ENCODE results near the gene PPP1R36. TPM values are rescaled to one million over a fixed set of nuclear protein-coding genes. Genes with fewer than 3 reads are reported as not detected.

PPP1R36 gene
- total and polyA plus RNA-seq, 2 of the 13 experiments (the other 11 are each of a cell fraction or from before 2014, with no cell fraction given): 0.11 to 0.17 TPM

DNA sequence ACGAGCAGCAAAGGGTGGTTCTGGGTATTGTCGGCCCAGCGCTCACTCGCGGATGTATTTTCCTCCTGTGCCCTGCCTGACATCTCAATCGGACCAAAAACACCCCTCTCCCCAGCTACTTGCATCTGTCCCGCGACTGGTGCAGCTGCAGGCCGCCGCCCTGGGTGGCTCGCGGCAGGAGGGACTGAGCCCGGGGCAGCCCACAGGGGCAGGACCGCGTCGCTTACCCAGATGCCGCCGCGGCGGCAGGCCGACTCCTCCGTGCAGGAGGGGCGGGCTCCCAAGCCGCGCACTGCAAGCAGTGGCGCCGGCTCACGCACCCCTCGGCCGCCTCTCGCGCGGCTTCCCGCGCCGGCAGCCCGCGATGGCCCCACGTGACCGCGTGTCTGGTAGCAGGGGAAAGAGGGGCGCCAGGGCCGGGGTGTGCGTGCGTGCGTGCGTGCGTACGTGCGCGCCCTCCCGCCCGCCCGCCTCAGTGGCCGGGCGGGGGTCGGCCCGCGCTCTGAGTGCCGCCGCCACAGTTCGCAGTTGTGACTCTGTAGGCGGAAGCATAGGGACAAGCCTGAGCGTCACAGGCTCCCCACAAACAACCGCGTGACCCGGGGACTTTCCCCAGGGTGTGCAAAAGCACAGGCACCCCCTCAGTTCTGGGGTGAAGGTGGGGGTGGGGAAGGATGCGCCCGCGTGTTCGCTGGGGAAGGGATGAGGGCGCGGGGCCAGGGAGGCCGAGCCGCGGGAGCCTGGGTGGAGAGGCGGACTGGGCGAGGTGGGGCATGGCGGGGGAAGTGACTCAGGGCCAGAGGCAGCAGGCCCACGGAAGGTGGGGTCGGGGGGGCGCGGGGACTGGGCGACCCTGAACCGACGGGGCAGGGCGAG, 46.1 kb upstream of the PPP1R36 start, which contains the start of gene ZBTB25 (continued):
- TF ChIP-seq ZNF589 (CRISPR knock-in tag; conservative IDR thresholded peaks at IDR 0.05) (peak; percentile 52; the same call in 1 of the 2 replicates), SCMH1 (CRISPR knock-in tag; IDR thresholded peaks at IDR 0.05; ENCODE audit: borderline replicate concordance) (no peak), SKI (IDR thresholded peaks at IDR 0.05; ENCODE audit: partially characterized antibody) (no peak), ZNF264 (CRISPR knock-in tag; IDR thresholded peaks at IDR 0.05) (peak; percentile 40; the same call in 1 of the 2 replicates), YEATS4 (CRISPR knock-in tag; IDR thresholded peaks at IDR 0.05; ENCODE audit: borderline replicate concordance) (peak; percentile 80), ZNF570 (CRISPR knock-in tag; IDR thresholded peaks at IDR 0.05; ENCODE audit: borderline replicate concordance) (no peak), ZNF891 (CRISPR knock-in tag; IDR thresholded peaks at IDR 0.05) (no peak; the same call in 1 of the 2 replicates), ZNF644 (CRISPR knock-in tag; IDR thresholded peaks at IDR 0.05; ENCODE audit: low read depth) (no peak), SATB2 (CRISPR knock-in tag; IDR thresholded peaks at IDR 0.05) (peak; percentile 68; the same call in 1 of the 2 replicates), HOXD1 (CRISPR knock-in tag; IDR thresholded peaks at IDR 0.05) (peak; percentile 14; the same call in 1 of the 2 replicates), SAFB2 (CRISPR knock-in tag; IDR thresholded peaks at IDR 0.05; ENCODE audit: borderline replicate concordance, low read depth) (peak; percentile 86), ZNF460 (CRISPR knock-in tag; IDR thresholded peaks at IDR 0.05; ENCODE audit: borderline replicate concordance) (peak; percentile 22; the same call in 1 of the 2 replicates), GATA4 (IDR thresholded peaks at IDR 0.05; ENCODE audit: borderline replicate concordance, low read depth) (no peak; the same call in 1 of the 2 replicates), PITX1 (CRISPR knock-in tag; IDR thresholded peaks at IDR 0.05) (no peak; the same call in 1 of the 2 replicates), GATAD2A (CRISPR knock-in tag; IDR thresholded peaks at IDR 0.05) (no peak), FOSL1 (CRISPR knock-in tag; IDR thresholded peaks at IDR 0.05; ENCODE audit: borderline replicate concordance) (no peak), CBX5 (CRISPR knock-in tag; IDR thresholded peaks at IDR 0.05; ENCODE audit: borderline replicate concordance) (no peak), KLF15 (CRISPR knock-in tag; IDR thresholded peaks at IDR 0.05; ENCODE audit: borderline replicate concordance) (0 out of 2 replicates have a peak, but pooled peaks have one; percentile 6), ZNF563 (CRISPR knock-in tag; IDR thresholded peaks at IDR 0.05) (peak; percentile 31), ZNF816 (CRISPR knock-in tag; IDR thresholded peaks at IDR 0.05; ENCODE audit: borderline replicate concordance) (peak; percentile 84; the same call in 1 of the 2 replicates)
- TF ChIP-seq, protein P1, sequence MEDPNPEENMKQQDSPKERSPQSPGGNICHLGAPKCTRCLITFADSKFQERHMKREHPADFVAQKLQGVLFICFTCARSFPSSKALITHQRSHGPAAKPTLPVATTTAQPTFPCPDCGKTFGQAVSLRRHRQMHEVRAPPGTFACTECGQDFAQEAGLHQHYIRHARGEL (CRISPR knock-in tag; IDR thresholded peaks at IDR 0.05): no peak
- TF ChIP-seq, protein P2, sequence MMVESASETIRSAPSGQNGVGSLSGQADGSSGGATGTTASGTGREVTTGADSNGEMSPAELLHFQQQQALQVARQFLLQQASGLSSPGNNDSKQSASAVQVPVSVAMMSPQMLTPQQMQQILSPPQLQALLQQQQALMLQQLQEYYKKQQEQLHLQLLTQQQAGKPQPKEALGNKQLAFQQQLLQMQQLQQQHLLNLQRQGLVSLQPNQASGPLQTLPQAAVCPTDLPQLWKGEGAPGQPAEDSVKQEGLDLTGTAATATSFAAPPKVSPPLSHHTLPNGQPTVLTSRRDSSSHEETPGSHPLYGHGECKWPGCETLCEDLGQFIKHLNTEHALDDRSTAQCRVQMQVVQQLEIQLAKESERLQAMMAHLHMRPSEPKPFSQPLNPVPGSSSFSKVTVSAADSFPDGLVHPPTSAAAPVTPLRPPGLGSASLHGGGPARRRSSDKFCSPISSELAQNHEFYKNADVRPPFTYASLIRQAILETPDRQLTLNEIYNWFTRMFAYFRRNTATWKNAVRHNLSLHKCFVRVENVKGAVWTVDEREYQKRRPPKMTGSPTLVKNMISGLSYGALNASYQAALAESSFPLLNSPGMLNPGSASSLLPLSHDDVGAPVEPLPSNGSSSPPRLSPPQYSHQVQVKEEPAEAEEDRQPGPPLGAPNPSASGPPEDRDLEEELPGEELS (CRISPR knock-in tag; IDR thresholded peaks at IDR 0.05): peak; percentile 32
- TF ChIP-seq, protein P3, sequence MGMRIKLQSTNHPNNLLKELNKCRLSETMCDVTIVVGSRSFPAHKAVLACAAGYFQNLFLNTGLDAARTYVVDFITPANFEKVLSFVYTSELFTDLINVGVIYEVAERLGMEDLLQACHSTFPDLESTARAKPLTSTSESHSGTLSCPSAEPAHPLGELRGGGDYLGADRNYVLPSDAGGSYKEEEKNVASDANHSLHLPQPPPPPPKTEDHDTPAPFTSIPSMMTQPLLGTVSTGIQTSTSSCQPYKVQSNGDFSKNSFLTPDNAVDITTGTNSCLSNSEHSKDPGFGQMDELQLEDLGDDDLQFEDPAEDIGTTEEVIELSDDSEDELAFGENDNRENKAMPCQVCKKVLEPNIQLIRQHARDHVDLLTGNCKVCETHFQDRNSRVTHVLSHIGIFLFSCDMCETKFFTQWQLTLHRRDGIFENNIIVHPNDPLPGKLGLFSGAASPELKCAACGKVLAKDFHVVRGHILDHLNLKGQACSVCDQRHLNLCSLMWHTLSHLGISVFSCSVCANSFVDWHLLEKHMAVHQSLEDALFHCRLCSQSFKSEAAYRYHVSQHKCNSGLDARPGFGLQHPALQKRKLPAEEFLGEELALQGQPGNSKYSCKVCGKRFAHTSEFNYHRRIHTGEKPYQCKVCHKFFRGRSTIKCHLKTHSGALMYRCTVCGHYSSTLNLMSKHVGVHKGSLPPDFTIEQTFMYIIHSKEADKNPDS (CRISPR knock-in tag; IDR thresholded peaks at IDR 0.05): peak; percentile 64; the same call in 1 of the 2 replicates
- TF ChIP-seq, protein P4, sequence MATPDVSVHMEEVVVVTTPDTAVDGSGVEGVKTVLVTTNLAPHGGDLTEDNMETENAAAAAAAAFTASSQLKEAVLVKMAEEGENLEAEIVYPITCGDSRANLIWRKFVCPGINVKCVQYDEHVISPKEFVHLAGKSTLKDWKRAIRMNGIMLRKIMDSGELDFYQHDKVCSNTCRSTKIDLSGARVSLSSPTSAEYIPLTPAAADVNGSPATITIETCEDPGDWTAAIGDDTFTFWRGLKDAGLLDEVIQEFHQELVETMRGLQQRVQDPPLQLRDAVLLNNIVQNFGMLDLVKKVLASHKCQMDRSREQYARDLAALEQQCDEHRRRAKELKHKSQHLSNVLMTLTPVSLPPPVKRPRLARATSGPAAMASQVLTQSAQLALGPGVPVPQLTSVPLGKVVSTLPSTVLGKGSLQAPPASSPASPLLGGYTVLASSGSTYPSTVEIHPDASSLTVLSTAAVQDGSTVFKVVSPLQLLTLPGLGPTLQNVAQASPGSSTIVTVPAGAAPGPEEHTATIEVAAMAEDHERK (CRISPR knock-in tag; IDR thresholded peaks at IDR 0.05; ENCODE audit: low read depth): peak; percentile 93

All from HepG2 (cell line).